HG03520 (cell line): Measurements from ENCODE around the gene RGS14.
"Not testable (repeated sequence)": the region's sequence is repeated elsewhere in the genome, so short reads cannot be mapped to it uniquely, and the experiment has no call there.

ENCODE experiments used
- ATAC-seq: cut with Tn5 transposase; IDR thresholded peaks from one replicate; pipeline ENCODE4 v1.9.1; 2021; ENCODE audit warnings: mild to moderate bottlenecking, moderate library complexity; ENCODE audit not compliant: unreplicated experiment

RGS14 gene

GRCh38 chr5:177327539-177328522 is 29.9 kb upstream of the RGS14 start:
- ATAC-seq, result no peak

GRCh38 chr5:177328545-177329231 is 29.0 kb upstream of the RGS14 start:
- ATAC-seq, result no peak

DNA sequence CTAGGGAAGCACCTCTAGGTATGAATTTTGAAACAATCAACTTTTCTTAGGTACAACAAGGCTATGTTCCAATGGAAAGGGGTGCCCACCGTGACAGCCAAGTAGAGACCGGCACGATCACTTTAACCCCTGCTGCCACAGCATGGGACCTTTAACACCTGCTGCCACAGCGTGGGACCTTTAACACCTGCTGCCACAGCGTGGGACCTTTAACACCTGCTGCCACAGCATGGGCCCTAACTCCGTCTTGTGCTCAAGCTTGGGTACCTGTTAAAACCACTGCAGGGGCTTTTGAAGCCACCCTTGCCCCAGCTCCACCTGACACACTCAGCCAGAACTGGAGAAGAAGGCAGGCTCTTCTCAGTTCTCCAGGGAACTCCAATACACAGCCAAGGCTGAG is 27.8 kb upstream of the RGS14 start:
- ATAC-seq, result no peak

- ATAC-seq, result no peak
These were observed 26.5 kb upstream of the RGS14 start for GRCh38 chr5:177330991-177331842.

GRCh38 chr5:177332031-177332895 is 25.5 kb upstream of the RGS14 start:
- no peak for ATAC-seq

- ATAC-seq, result no peak
These were observed 24.8 kb upstream of the RGS14 start for GRCh38 chr5:177332896-177333260.

DNA sequence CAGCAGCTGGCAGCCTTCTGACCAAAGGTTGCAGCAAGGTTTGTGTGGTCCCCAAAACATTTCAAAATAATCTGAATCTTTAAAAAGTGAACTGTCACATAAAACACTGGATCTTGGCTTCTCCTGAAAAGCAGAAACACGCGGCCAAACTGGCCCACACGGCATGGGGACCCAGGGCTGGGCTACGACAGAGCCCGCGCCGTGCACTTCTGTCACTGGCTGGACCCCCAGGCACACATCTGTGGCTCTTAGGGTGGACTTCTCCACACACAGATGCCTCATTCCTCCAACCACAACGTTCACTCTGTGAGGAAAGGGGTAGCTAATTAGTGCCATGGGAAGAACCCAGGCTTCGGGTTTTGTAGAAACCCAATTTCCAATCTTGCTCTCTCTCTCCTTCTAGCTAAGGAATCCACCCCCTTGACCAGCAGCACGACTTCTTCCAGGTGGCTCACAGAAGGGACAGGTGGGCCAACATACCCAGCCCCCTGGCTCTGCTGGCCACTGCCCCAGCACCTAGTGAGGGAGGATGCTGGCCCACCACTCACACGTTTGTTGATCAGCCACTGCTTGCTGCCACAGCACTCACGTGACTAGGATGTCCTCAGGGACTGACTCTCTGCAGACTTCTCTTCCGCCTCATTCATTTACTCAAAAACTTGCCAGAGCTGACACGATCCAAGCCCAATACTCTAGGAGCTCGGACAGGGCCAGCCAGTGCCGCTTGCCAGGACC is 24.1 kb upstream of the RGS14 start:
- no peak for ATAC-seq

DNA sequence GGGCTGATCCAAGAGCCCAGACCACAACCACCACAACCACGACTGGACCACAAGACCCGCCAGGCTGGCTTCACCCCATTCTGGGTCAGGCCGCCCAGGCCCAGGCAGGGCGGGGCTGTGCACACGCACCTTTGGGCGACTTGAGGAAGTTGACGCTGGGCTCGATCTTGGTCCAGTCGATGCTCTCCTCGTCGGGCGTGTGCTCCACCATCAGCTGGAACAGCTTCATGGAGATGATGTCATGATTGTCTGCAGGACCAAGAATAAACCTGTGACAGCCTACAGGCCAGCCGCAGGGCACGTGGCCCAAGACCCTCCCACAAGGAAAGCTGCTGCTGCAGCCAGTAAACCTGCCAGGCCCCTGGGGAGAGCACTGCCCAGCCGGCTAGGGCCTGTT is 23.6 kb upstream of the RGS14 start:
- ATAC-seq, result no peak

GRCh38 chr5:177334781-177335700 is 22.7 kb upstream of the RGS14 start:
- ATAC-seq, result no peak

DNA sequence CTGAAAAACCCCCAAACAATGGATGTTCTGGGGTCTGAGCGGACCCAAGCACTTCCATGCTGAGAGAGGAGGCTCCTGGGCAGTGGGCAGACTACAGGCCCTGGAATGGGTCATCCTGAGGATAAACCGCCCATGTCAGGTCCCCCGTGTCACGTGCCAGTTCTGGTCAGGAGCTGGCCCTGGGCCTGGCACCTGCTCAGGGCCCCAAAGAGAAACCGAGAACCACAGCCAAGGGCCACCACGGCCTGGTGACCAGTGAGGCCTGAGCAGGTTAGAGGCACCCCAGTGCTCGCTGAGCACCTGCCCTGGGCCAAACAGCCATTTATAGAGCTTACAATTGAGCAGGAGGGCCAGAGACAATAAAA is 22.0 kb upstream of the RGS14 start:
- ATAC-seq, result no peak

DNA sequence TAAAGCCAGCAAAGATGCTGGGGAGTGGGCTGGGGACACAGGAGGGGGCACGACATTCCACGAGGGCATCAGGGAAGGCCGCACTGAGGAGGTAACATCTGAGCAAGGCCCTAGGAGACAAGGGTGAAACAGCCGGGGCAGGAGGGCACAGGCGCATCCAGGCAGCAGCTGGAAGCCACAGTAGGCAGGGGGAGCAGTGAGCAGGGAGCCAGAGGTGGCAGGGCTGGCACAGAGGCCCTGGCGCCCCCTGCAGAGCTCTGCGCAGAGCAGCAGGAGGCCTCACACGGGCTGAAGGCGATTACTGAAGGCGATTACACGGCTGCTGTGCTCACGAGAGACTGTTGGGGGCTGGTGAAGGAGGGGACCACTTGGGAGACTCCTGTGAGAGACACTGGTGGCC is 21.6 kb upstream of the RGS14 start:
- no peak for ATAC-seq

DNA sequence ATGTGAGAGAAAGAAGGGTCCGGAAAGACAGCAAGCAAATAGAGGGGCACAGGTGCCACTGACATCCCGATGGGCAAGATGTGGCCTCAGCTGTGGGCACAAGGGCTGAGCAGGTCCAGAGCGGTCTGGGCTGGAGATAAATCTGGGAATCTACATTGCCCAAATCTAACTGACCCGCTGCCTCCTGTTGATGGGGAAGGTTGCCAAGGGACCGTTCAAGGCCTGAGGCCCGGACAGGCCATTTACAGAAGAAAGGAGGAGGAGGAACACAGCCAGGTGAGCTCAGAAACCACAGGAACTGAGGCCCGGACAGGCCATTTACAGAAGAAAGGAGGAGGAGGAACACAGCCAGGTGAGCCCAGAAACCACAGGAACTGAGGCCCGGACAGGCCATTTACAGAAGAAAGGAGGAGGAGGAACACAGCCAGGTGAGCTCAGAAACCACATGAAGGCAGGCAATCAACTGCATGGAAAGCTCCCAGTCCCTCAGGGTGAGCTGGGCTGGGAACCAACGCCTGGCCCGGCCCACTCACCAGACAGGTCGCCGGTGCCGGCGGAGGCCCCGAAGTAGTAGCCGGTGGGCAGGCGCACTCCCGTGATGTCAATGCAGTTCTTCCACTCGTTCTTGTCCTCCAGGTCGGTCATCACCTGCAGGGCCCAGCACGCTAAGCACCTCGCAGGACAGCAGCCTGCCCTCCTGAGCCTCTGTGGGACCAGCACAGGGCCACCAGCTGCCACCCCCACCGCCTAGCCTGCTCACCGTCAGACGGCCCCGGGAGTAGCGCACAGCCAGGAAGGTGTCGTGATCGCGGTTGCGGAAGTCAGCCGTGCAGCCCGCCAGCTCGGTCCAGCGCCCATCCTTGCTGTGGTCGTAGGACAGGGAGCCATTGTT is 20.9 kb upstream of the RGS14 start:
- ATAC-seq, result no peak

- ATAC-seq, result no peak
These were observed 19.2 kb upstream of the RGS14 start for GRCh38 chr5:177338251-177339106.

- ATAC-seq, result no peak
These were observed 18.6 kb upstream of the RGS14 start for GRCh38 chr5:177339107-177339638.

GRCh38 chr5:177343000-177343399 is 14.7 kb upstream of the RGS14 start:
- not testable (repeated sequence) for ATAC-seq

DNA sequence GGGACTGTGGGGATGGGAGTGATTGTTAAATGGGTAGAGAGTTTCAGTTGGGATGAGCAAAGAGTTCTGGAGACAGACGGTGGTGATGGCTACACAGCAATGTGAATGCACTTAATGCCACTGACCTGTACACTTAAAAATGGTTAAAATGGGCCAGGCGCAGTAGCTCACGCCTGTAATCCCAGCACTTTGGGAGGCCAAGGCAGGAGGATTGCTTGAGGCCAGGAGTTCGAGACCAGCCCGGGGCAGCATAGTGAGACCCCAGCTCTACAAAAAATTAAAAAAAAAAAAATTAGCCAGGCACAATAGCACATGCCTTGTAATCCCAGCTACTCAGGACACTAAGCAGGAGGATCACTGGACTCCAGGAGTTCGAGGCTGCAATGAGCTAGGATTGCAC is 13.9 kb upstream of the RGS14 start:
- no peak for ATAC-seq
